H9 (cell line): ENCODE results near the gene RHOV. TPM values are rescaled to one million over a fixed set of nuclear protein-coding genes. Genes with fewer than 3 reads are reported as not detected.

ENCODE experiments used
- DNase-seq: peaks from one replicate; pipeline ENCODE4 v3.0.0-alpha.2; 2017
- H2AFZ ChIP-seq: one replicate; pipeline ENCODE4 v1.6.1; 2013; ENCODE audit warnings: mild to moderate bottlenecking, low read length, control low read depth, moderate library complexity
- H2AK5ac ChIP-seq: 2 replicates; pipeline ENCODE4 v1.6.1; 2013; ENCODE audit warnings: low read length, control low read depth, mixed read lengths; ENCODE audit not compliant: insufficient read length
- H2BK120ac ChIP-seq: one replicate; pipeline ENCODE4 v1.6.1; 2013; ENCODE audit warnings: low read depth, mild to moderate bottlenecking, low read length, control low read depth, inconsistent platforms; ENCODE audit not compliant: poor library complexity, severe bottlenecking
- H2BK12ac ChIP-seq: 2 replicates; pipeline ENCODE4 v1.6.1; 2013; ENCODE audit warnings: low read length, control low read depth, mixed read lengths, low read depth; ENCODE audit not compliant: insufficient read length
- H2BK15ac ChIP-seq: 2 replicates; pipeline ENCODE4 v1.6.1; 2013; ENCODE audit warnings: low read depth, low read length, control low read depth
- H2BK20ac ChIP-seq: one replicate; pipeline ENCODE4 v1.6.1; 2013; ENCODE audit warnings: low read depth, mild to moderate bottlenecking, low read length, control low read depth, inconsistent platforms; ENCODE audit not compliant: poor library complexity, severe bottlenecking
- H2BK5ac ChIP-seq: 2 replicates; pipeline ENCODE4 v1.6.1; 2013; ENCODE audit warnings: low read length, control low read depth, mixed read lengths; ENCODE audit not compliant: insufficient read length
- H3K14ac ChIP-seq: 2 replicates; pipeline ENCODE4 v1.6.1; 2013; ENCODE audit warnings: low read length, control low read depth; ENCODE audit not compliant: insufficient read depth
- H3K18ac ChIP-seq: 2 replicates; pipeline ENCODE4 v1.6.1; 2013; ENCODE audit warnings: low read depth, mild to moderate bottlenecking, mixed read lengths, low read length, control low read depth; ENCODE audit not compliant: insufficient read length
- H3K23ac ChIP-seq: 2 replicates; pipeline ENCODE4 v1.6.1; 2013; ENCODE audit warnings: low read length, control low read depth, mixed read lengths, low read depth; ENCODE audit not compliant: insufficient read length
- H3K23me2 ChIP-seq: 2 replicates; pipeline ENCODE4 v1.6.1; 2013; ENCODE audit warnings: low read depth, mild to moderate bottlenecking, mixed read lengths, low read length, control low read depth; ENCODE audit not compliant: insufficient read length, poor library complexity, severe bottlenecking
- H3K27ac ChIP-seq: 2 replicates; pipeline ENCODE4 v1.5.1; 2013; ENCODE audit warnings: low read length, control low read depth, mixed read lengths, low read depth; ENCODE audit not compliant: insufficient read length
- H3K27me3 ChIP-seq: 2 replicates; pipeline ENCODE4 v1.6.1; 2013; ENCODE audit warnings: low read length, control low read depth, inconsistent platforms; ENCODE audit not compliant: insufficient read depth
- H3K4ac ChIP-seq: 2 replicates; pipeline ENCODE4 v1.6.1; 2013; ENCODE audit warnings: low read depth, mild to moderate bottlenecking, control low read depth, inconsistent platforms, low read length, moderate library complexity
- H3K4me1 ChIP-seq: 2 replicates; pipeline ENCODE4 v1.6.1; 2013; ENCODE audit warnings: low read length, control low read depth, inconsistent platforms; ENCODE audit not compliant: insufficient read depth
- H3K4me2 ChIP-seq: 2 replicates; pipeline ENCODE4 v1.6.1; 2013; ENCODE audit warnings: low read length, control low read depth, mixed read lengths; ENCODE audit not compliant: insufficient read length, insufficient read depth
- H3K56ac ChIP-seq: 2 replicates; pipeline ENCODE4 v1.6.1; 2013; ENCODE audit warnings: low read depth, mild to moderate bottlenecking, mixed read lengths, low read length, control low read depth; ENCODE audit not compliant: insufficient read length
- H3K79me1 ChIP-seq: 2 replicates; pipeline ENCODE4 v1.6.1; 2013; ENCODE audit warnings: low read depth, mild to moderate bottlenecking, moderate library complexity, low read length, control low read depth, inconsistent platforms; ENCODE audit not compliant: insufficient read depth, poor library complexity, severe bottlenecking
- H3K79me2 ChIP-seq: 2 replicates; pipeline ENCODE4 v1.6.1; 2013; ENCODE audit warnings: low read length, control low read depth, inconsistent platforms; ENCODE audit not compliant: insufficient read depth
- H3K9ac ChIP-seq: 2 replicates; pipeline ENCODE4 v1.6.1; 2013; ENCODE audit warnings: low read length, control low read depth, mixed read lengths; ENCODE audit not compliant: insufficient read length; ENCODE audit errors: extremely low read depth
- H3K9me3 ChIP-seq: one replicate; pipeline ENCODE4 v1.6.1; 2013; ENCODE audit warnings: low read depth, low read length, inconsistent platforms; ENCODE audit not compliant: control insufficient read depth
- H3T11ph ChIP-seq: one replicate; pipeline ENCODE4 v1.6.1; 2013; ENCODE audit warnings: mild to moderate bottlenecking, low read length, control low read depth, inconsistent platforms
- H4K20me1 ChIP-seq: one replicate; pipeline ENCODE4 v1.6.1; 2013; ENCODE audit not compliant: control insufficient read depth, insufficient read length, insufficient read depth
- H4K5ac ChIP-seq: 2 replicates; pipeline ENCODE4 v1.6.1; 2013; ENCODE audit warnings: low read depth, mild to moderate bottlenecking, mixed read lengths, low read length, control low read depth; ENCODE audit not compliant: insufficient read length
- H4K8ac ChIP-seq: replicated peaks from 2 replicates; pipeline ENCODE4 v1.6.1; 2013; ENCODE audit warnings: low read length, control low read depth, mixed read lengths, low read depth; ENCODE audit not compliant: insufficient read length
- H4K91ac ChIP-seq: 2 replicates; pipeline ENCODE4 v1.6.1; 2013; ENCODE audit warnings: low read depth, mild to moderate bottlenecking, moderate library complexity, mixed read lengths, low read length, control low read depth; ENCODE audit not compliant: insufficient read length
- H3K27ac Mint-ChIP-seq, 3 experiments: 2 replicates in 2 of 3; 3 replicates in 1 of 3; pipeline ENCODE4 v1.8.0; 2020 to 2021; ENCODE audit warnings: mixed read lengths in 3 of 3, mild to moderate bottlenecking in 1 of 3, moderate library complexity in 1 of 3
- H3K27me3 Mint-ChIP-seq: 2 replicates; pipeline ENCODE4 v1.8.0; 2021; ENCODE audit warnings: low read depth, mild to moderate bottlenecking, moderate library complexity, mixed read lengths
- H3K36me3 Mint-ChIP-seq, 3 experiments: 2 replicates in 2 of 3; 3 replicates in 1 of 3; pipeline ENCODE4 v1.8.0; 2020 to 2021; ENCODE audit warnings: low read depth in 3 of 3, mixed read lengths in 3 of 3; ENCODE audit not compliant: insufficient read depth in 1 of 3
- H3K4me1 Mint-ChIP-seq, 2 experiments: 2 replicates each; pipeline ENCODE4 v1.8.0; 2020; ENCODE audit warnings: mixed read lengths in 2 of 2
- H3K4me3 Mint-ChIP-seq, 2 experiments: 2 replicates in 1 of 2; 3 replicates in 1 of 2; pipeline ENCODE4 v1.8.0; 2020 to 2021; ENCODE audit warnings: mild to moderate bottlenecking in 2 of 2, mixed read lengths in 2 of 2, moderate library complexity in 1 of 2
- H3K9me3 Mint-ChIP-seq, 2 experiments: 2 replicates in 1 of 2; 3 replicates in 1 of 2; pipeline ENCODE4 v1.8.0; 2020; ENCODE audit warnings: mild to moderate bottlenecking in 2 of 2, mixed read lengths in 2 of 2, moderate library complexity in 1 of 2
- WGBS: extraction: QIAGEN DNeasy Blood & Tissue Kit; methylation state at CpG from one replicate; pipeline ENCODE4 v1.1.7; 2013; ENCODE audit warnings: missing lambda C conversion rate, low lambda C conversion rate, mixed read lengths; ENCODE audit not compliant: insufficient read length; ENCODE audit errors: extremely low coverage; 5-methylcytosine and 5-hydroxymethylcytosine counted together
- total RNA-seq: library from RNA; stranded (reverse); gene quantifications from 2 replicates; pipeline ENCODE4 v1.2.1, GENCODE V29; 2021
- TF ChIP-seq, protein P1 (sequence below): fragments of 200-600 bp; sonication (generic); conservative IDR thresholded peaks from 3 replicates; pipeline ENCODE4 v1.8.0; 2021; ENCODE audit warnings: antibody characterized with exemption, mild to moderate bottlenecking

RHOV gene
- total RNA-seq, 1 experiment from 2014 or later, result 3.9 TPM

DNA sequence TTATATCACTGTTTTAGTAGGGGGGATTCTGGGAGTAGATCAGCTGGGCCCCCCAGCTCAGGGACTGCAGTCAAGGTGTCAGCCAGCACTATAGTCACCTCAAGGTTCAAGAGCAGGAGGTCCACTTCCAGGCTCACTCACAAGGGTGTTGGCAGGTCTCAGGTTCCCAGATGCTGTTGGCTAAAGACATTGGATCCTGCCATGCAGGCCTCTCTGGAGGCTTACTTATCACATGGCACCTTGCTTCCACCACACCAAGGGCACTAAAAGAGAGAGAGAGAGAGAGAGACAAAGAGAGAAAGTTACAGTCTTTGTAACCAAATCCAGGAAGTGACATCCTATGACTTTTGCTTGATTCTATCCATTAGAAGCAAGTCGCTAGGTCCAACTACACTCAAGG lies 38.0 kb downstream of the RHOV start:
- H3K27me3 Mint-ChIP-seq, result no peaks in the 10 kb centered on the region
- Histone ChIP-seq H2BK12ac (no peak overlapping the region), H4K20me1 (no peaks in the 10 kb centered on the region), H3K56ac (no peak overlapping the region), H3K4me1 (no peaks in the 10 kb centered on the region), H3K18ac (no peak overlapping the region), H3K4me2 (no peak overlapping the region), H2BK15ac (no peak overlapping the region), H2BK5ac (no peak overlapping the region), H3K79me2 (no peaks in the 10 kb centered on the region), H2BK120ac (no peak overlapping the region), H3K23me2 (no peaks in the 10 kb centered on the region), H3K27ac (no peak overlapping the region), H3K9me3 (no peaks in the 10 kb centered on the region), H2AFZ (no peak overlapping the region), H2BK20ac (no peak overlapping the region), H4K5ac (no peak overlapping the region), H3K79me1 (no peaks in the 10 kb centered on the region), H3K27me3 (no peaks in the 10 kb centered on the region), H3K4ac (no peak overlapping the region), H3K14ac (no peak overlapping the region), H3T11ph (no peak overlapping the region), H2AK5ac (no peak overlapping the region), H3K23ac (no peak overlapping the region), H4K8ac (no peak overlapping the region), H3K9ac (no peak overlapping the region), H4K91ac (no peak overlapping the region)
- no peak overlapping the region for H3K4me3 Mint-ChIP-seq
- no peak for DNase-seq
- H3K4me1 Mint-ChIP-seq, result peaks cover 2% of the 10 kb centered on the region in 2 experiments; a peak in 3 of 4 replicates
- peaks cover 0 to 1% (median 0%) of the 10 kb centered on the region in 3 experiments; a peak in 1 of 7 replicates for H3K36me3 Mint-ChIP-seq
- TF ChIP-seq, protein P1, sequence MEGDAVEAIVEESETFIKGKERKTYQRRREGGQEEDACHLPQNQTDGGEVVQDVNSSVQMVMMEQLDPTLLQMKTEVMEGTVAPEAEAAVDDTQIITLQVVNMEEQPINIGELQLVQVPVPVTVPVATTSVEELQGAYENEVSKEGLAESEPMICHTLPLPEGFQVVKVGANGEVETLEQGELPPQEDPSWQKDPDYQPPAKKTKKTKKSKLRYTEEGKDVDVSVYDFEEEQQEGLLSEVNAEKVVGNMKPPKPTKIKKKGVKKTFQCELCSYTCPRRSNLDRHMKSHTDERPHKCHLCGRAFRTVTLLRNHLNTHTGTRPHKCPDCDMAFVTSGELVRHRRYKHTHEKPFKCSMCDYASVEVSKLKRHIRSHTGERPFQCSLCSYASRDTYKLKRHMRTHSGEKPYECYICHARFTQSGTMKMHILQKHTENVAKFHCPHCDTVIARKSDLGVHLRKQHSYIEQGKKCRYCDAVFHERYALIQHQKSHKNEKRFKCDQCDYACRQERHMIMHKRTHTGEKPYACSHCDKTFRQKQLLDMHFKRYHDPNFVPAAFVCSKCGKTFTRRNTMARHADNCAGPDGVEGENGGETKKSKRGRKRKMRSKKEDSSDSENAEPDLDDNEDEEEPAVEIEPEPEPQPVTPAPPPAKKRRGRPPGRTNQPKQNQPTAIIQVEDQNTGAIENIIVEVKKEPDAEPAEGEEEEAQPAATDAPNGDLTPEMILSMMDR, result no peak
- no peaks in the 10 kb centered on the region for H3K9me3 Mint-ChIP-seq
- WGBS, result no CpG with 5 or more reads among the region's 1 CpG
- H3K27ac Mint-ChIP-seq, result no peak overlapping the region
